Endothelial cell of umbilical vein (primary cell): ENCODE data around the gene DDX10.

Experiments
- EZH2 ChIP-seq: IDR thresholded peaks from 2 replicates; pipeline ENCODE4 v1.6.1; 2012; ENCODE audit warnings: borderline replicate concordance, low read depth, mild to moderate bottlenecking, moderate library complexity, low read length, inconsistent platforms; ENCODE audit not compliant: severe bottlenecking
- FOS ChIP-seq: IDR thresholded peaks from 2 replicates; pipeline ENCODE4 v1.6.1; 2011; ENCODE audit warnings: mild to moderate bottlenecking, low read length, moderate library complexity, borderline replicate concordance; ENCODE audit not compliant: insufficient read depth
- GATA2 ChIP-seq: IDR thresholded peaks from 2 replicates; pipeline ENCODE4 v1.7.0; 2011; ENCODE audit warnings: low read depth, mild to moderate bottlenecking, moderate library complexity, mixed read lengths, low read length; ENCODE audit not compliant: insufficient read length, insufficient read depth
- JUN ChIP-seq: IDR thresholded peaks from 2 replicates; pipeline ENCODE4 v1.6.1; 2011; ENCODE audit warnings: borderline replicate concordance, low read depth; ENCODE audit not compliant: insufficient read length, insufficient read depth
- MYC ChIP-seq: IDR thresholded peaks from one replicate; pipeline ENCODE4 v1.6.1; 2011; ENCODE audit warnings: mild to moderate bottlenecking, low read depth, low read length
- POLR2A ChIP-seq: IDR thresholded peaks from 2 replicates; pipeline ENCODE4 v1.6.1; 2012; ENCODE audit warnings: low read depth, mild to moderate bottlenecking, control low read depth, low read length
- POLR2AphosphoS5 ChIP-seq: IDR thresholded peaks from 2 replicates; pipeline ENCODE4 v1.6.1; 2012; ENCODE audit warnings: low read depth, mild to moderate bottlenecking, control low read depth, low read length, moderate library complexity; ENCODE audit not compliant: insufficient read depth
- TF ChIP-seq, protein P1 (sequence below), 2 donors: IDR thresholded peaks; 1 replicate in 1 of 2; 2 replicates in 1 of 2; pipeline ENCODE4 v1.5.1; 2011; ENCODE audit warnings: low read length in 2 of 2, mild to moderate bottlenecking in 2 of 2, moderate library complexity in 2 of 2, control low read depth in 1 of 2, inconsistent platforms in 1 of 2, low read depth in 1 of 2; ENCODE audit not compliant: insufficient read depth in 1 of 2; ENCODE audit errors: extremely low read depth in 1 of 2
- TF ChIP-seq, protein P2 (sequence below): IDR thresholded peaks from 2 replicates; pipeline ENCODE4 v1.6.1; 2011; ENCODE audit not compliant: insufficient read depth, insufficient read length

GRCh38 chr11:108672113-108672512 is 7.2 kb downstream of the DDX10 start:
- TF ChIP-seq, protein P1, sequence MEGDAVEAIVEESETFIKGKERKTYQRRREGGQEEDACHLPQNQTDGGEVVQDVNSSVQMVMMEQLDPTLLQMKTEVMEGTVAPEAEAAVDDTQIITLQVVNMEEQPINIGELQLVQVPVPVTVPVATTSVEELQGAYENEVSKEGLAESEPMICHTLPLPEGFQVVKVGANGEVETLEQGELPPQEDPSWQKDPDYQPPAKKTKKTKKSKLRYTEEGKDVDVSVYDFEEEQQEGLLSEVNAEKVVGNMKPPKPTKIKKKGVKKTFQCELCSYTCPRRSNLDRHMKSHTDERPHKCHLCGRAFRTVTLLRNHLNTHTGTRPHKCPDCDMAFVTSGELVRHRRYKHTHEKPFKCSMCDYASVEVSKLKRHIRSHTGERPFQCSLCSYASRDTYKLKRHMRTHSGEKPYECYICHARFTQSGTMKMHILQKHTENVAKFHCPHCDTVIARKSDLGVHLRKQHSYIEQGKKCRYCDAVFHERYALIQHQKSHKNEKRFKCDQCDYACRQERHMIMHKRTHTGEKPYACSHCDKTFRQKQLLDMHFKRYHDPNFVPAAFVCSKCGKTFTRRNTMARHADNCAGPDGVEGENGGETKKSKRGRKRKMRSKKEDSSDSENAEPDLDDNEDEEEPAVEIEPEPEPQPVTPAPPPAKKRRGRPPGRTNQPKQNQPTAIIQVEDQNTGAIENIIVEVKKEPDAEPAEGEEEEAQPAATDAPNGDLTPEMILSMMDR (IDR thresholded peaks at IDR 0.05; ENCODE audit: extremely low read depth in 1 of 2, insufficient read depth in 1 of 2, low read depth in 1 of 2, low read length in 2 of 2) = no peak
- TF ChIP-seq POLR2A = no peak
- TF ChIP-seq POLR2AphosphoS5 = no peak
- TF ChIP-seq EZH2 = no peak
- TF ChIP-seq FOS = no peak
- TF ChIP-seq, protein P2, sequence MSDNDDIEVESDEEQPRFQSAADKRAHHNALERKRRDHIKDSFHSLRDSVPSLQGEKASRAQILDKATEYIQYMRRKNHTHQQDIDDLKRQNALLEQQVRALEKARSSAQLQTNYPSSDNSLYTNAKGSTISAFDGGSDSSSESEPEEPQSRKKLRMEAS = no peak
- TF ChIP-seq GATA2 = no peak
- no peak for TF ChIP-seq JUN
- TF ChIP-seq MYC = no peak
